Chondrocyte (in vitro differentiated cells): ENCODE data around the gene HMG20B. TPM values are rescaled to one million over a fixed set of nuclear protein-coding genes. Genes with fewer than 3 reads are reported as not detected.

Source experiments
- DNase-seq: peaks from one replicate; pipeline ENCODE4 v3.0.0; 2021; ENCODE audit warnings: mixed read lengths, low spot score
- H3K27ac Mint-ChIP-seq: one replicate; pipeline ENCODE4 v1.8.0; 2021; ENCODE audit warnings: mild to moderate bottlenecking, moderate library complexity, mixed read lengths; ENCODE audit not compliant: unreplicated experiment
- H3K27me3 Mint-ChIP-seq: 2 replicates; pipeline ENCODE4 v1.8.0; 2021; ENCODE audit warnings: low read depth, mixed read lengths
- H3K36me3 Mint-ChIP-seq: 2 replicates; pipeline ENCODE4 v1.8.0; 2021; ENCODE audit warnings: low read depth, mixed read lengths
- H3K4me1 Mint-ChIP-seq: 2 replicates; pipeline ENCODE4 v1.8.0; 2021; ENCODE audit warnings: low read depth, mild to moderate bottlenecking, mixed read lengths
- H3K4me3 Mint-ChIP-seq: one replicate; pipeline ENCODE4 v1.8.0; 2021; ENCODE audit warnings: mild to moderate bottlenecking, moderate library complexity, mixed read lengths; ENCODE audit not compliant: unreplicated experiment
- H3K9me3 Mint-ChIP-seq: 2 replicates; pipeline ENCODE4 v1.8.0; 2021; ENCODE audit warnings: low read depth, mixed read lengths
- CTCF ChIP-seq: fragments of 200-600 bp; sonication (generic); IDR thresholded peaks from 2 replicates; pipeline ENCODE4 v1.5.0; 2021; ENCODE audit warnings: antibody characterized with exemption, mild to moderate bottlenecking, moderate library complexity
- total RNA-seq: library from RNA; stranded (reverse); gene quantifications from 3 replicates; pipeline ENCODE4 v1.2.1, GENCODE V29; 2021

The HMG20B gene
- total RNA-seq, 1 donor from 2014 or later: 60.9 TPM

GRCh38 chr19:3575949-3576673 lies 3.4 kb downstream of the HMG20B start:
- no peak overlapping the region for H3K4me3 Mint-ChIP-seq

GRCh38 chr19:3576696-3577443 lies 4.1 kb downstream of the HMG20B start:
- Mint-ChIP-seq H3K27ac (no peak overlapping the region), H3K27me3 (no peaks in the 10 kb centered on the region), H3K9me3 (no peaks in the 10 kb centered on the region), H3K36me3 (peaks cover 6% of the 10 kb centered on the region), H3K4me3 (no peak overlapping the region), H3K4me1 (peaks cover 30% of the 10 kb centered on the region)
- DNase-seq: no peak
- no peak for TF ChIP-seq CTCF

More at GRCh38 chr19:3575949-3576673, 3.4 kb downstream of the HMG20B start:
- DNase-seq: no peak
- no peaks in the 10 kb centered on the region for H3K27me3 Mint-ChIP-seq
- peaks cover 6% of the 10 kb centered on the region for H3K36me3 Mint-ChIP-seq
- H3K27ac Mint-ChIP-seq: no peak overlapping the region
- H3K4me1 Mint-ChIP-seq: peaks cover 34% of the 10 kb centered on the region
- no peaks in the 10 kb centered on the region for H3K9me3 Mint-ChIP-seq
- no peak for TF ChIP-seq CTCF

- no peak for TF ChIP-seq CTCF
- Mint-ChIP-seq H3K27ac (no peak overlapping the region), H3K4me3 (no peak overlapping the region), H3K36me3 (peaks cover 6% of the 10 kb centered on the region), H3K27me3 (no peaks in the 10 kb centered on the region), H3K9me3 (no peaks in the 10 kb centered on the region), H3K4me1 (peaks cover 26% of the 10 kb centered on the region)
- no peak for DNase-seq
Observed at GRCh38 chr19:3577723-3578344, 5.1 kb downstream of the HMG20B start.

GRCh38 chr19:3578390-3578789 lies 5.6 kb downstream of the HMG20B start:
- DNase-seq: no peak
- H3K4me3 Mint-ChIP-seq: no peak overlapping the region

More at GRCh38 chr19:3578390-3578789, 5.6 kb downstream of the HMG20B start:
- no peak for TF ChIP-seq CTCF
- Mint-ChIP-seq H3K9me3 (no peaks in the 10 kb centered on the region), H3K4me1 (peaks cover 26% of the 10 kb centered on the region), H3K27ac (no peak overlapping the region), H3K27me3 (no peaks in the 10 kb centered on the region), H3K36me3 (peaks cover 6% of the 10 kb centered on the region)
